ENCODE measurements around the gene CDKL4. TPM values are rescaled to one million over a fixed set of nuclear protein-coding genes. Genes with fewer than 3 reads are reported as not detected.

The CDKL4 gene
- not detected in 2 replicates for total RNA-seq

DNA sequence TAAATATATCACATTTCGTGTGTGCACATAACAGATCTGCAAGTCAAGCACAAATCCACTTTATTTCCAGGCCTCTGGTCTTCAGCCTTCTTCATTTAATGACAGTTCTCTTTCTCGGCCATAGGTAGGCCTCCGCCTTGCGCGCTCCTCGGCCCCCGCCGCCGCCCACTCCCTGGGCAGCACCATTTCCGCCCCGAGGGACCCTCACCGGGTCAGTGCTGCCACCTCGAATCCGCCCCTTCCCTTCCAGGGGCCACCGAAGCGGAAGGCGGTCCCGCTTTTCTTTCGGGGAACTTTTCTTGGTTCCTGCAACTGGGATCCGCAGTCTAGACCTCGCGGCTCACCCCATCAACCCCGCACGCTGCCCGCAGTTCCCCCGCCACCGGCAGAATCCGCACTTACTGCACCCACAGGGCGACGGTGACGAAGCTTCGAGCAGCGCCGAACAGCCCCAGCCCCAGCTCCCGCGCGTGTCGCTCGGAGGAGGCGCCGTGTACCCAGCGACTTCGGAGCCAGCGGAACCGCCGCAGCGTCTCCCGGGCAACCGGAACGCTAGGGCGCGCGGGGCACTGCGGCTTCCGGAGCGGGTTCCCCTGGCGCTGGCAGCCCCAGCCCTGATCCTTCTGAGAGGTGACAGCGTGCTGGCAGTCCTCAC, at the start of gene CDKL4:
Gene CDKL4 (minus strand): TSS at position 502 of the 655 bp plus-strand sequence.

Other genes starting within 250 kb of the CDKL4 start
- gene SOS1, start 122.9 kb downstream of the CDKL4 start, total RNA-seq, result 5.8 and 8.6 TPM in 2 replicates
- 14.7 and 18.7 TPM in 2 replicates for gene MAP4K3, start 193.3 kb upstream of the CDKL4 start, total RNA-seq